Measurements from ENCODE around the gene FCN2.
"Not testable (repeated sequence)": the region's sequence is repeated elsewhere in the genome, so short reads cannot be mapped to it uniquely, and the experiment has no call there.

FCN2 gene

DNA sequence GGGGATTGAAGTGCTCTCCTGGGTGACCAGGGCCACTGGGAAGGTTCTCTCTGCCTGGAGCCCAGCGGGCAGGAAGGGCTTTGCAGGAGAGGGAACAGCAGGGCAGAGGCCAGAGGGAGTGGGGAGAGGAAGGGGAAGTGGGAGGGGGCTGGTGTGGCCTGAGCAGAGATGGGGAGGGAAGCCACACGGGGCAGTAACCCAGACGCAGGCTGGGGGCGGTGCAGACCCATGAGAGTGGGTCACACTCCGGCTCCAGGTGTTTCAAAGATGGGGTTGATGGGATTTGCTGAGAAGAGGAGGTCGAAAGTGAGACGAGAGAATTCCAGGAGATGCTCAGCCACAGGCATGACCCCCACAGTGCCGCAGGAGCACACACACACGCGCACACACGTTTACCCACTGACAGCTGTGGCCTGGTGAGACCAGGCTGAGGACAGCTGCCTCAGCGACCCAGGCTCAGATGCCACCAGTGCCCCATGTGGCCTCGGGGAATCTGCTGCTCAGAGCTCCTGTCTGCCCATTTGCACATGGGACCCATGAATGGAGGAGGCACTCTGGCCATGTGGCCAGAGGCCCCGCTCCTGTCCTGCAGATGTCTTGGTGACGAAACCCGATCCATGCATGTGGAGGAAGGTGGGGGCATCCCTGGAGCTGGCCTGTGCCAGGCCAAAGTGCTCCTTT is 32.7 kb upstream of the FCN2 start:
- DNase-seq, result no peak

DNA sequence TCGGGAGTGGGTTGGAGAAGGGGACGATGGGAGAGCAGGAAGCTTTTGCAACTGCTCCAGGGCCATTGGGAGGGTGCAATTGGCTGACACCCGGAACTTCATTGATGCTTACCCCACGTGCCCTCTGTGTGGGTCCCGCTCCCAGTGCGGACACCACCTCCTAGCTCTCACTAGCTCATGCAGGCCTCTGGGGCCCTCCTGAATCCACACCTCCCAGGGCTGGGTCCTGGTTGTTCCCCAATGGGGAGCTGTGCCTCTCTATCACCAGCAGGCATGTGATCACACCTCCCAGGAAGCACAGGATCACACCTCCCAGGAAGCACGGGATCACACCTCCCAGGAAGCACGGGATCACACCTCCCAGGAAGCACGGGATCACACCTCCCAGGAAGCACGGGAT is 32.1 kb upstream of the FCN2 start:
- DNase-seq, result no peak

DNA sequence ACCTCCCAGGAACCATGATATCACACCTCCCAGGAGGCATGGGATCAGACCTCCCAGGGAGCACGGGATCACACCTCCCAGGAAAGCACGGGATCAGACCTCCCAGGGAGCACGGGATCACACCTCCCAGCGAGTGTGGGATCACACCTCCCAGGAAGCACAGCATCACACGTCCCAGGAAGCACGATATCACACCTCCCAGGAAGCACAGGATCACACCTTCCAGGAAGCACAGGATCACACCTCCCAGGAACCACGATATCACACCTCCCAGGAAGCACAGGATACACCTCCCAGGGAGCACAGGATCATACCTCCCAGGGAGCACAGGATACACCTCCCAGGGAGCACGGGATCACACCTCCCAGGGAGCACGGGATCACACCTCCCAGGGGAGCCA is 30.0 kb upstream of the FCN2 start:
- DNase-seq, result no peak

DNA sequence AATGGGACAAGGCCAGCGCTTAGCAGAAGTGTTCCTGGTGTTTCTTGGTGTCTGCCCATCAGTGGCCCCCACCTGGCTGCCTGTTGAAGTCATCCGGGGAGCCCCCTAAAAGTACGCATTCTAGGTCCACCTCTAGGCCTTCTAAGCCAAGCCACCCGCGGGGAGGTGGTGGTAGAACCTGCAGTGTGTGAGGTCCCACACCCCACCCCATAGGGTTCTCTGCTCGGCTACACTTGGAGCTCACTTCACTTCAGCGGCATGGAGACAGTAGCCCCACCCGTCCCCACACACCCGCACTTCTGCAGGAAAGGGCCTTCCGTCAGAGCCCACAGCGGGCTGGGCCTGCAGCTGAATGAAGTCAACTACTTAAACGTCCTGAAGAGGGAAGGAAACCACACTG is 29.6 kb upstream of the FCN2 start:
- DNase-seq, result no peak

DNA sequence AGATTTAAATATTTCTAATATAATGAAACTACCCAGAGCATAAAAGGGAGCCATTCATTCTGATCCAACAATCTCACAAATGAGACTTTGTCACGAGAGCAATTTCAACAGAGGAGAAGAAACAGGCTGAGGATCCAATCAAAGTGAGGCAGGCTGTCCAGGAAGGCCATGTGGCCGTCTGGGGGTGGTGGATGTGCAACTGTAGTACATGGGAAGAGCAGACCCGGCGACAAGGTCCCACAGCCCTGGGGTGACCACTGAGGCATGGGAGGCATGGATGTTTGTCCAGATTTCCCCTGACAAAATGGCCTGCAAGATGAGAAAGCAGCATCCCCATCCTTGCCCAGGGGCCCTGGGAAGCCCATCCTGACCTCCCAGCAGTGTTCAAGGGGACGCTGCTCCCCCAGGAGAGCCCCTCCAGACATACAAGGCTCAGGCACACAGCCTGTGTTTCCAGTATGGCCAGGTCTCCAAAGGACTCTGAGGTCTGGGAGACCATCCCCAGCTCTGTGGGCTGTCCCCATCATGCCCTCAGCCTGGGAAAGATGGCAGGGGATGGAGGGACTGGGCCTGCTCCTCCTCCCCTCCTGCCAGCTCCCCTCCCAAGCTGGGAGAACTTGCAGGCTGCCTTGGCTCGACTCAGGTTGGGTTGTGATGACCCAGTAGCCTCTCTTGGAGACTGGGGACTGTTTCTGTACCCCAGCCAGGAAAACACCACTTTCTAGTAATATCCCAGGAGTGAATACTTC is 27.5 kb upstream of the FCN2 start:
- DNase-seq, result no peak

DNA sequence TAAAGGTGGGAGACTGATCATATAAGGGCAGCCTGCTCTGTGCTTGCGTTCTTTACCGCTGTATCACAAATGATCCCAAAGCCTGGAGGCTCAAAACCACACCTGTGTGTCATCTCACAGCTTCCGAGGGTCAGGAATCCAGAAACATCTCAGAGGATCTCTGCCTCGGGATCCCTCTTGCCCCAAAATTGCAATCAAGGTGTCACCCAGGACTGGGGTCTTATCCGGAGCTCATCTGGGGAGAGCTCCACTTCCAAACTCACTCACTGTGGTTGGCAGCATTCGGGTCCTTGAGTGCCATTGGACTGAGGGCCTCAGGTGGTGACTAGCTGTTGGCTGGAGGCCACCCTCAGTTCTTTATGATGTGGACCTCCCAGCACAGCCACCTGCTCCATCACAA is 26.7 kb upstream of the FCN2 start:
- DNase-seq, result no peak

DNA sequence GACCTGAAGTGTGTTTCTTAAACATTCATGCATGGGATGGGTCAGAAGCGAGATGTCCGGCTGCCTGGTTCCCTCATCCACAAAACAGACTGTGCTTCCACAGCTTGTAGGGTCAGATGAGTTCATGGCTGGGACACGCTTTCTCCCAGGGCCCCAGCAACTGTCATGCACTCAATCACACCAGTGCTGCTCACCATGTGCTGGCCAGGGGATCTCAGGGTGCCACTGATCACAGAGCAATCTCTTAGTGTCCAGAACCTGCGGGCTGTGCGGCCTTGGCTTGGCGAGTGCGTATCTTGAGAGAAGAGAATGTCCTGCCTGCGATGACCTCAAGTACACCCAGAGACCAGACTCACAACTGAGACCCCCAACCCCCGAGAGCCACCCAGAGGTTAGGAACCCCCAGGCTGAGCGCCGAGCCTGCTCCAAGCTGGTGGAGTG is 26.0 kb upstream of the FCN2 start:
- no peak for DNase-seq

DNA sequence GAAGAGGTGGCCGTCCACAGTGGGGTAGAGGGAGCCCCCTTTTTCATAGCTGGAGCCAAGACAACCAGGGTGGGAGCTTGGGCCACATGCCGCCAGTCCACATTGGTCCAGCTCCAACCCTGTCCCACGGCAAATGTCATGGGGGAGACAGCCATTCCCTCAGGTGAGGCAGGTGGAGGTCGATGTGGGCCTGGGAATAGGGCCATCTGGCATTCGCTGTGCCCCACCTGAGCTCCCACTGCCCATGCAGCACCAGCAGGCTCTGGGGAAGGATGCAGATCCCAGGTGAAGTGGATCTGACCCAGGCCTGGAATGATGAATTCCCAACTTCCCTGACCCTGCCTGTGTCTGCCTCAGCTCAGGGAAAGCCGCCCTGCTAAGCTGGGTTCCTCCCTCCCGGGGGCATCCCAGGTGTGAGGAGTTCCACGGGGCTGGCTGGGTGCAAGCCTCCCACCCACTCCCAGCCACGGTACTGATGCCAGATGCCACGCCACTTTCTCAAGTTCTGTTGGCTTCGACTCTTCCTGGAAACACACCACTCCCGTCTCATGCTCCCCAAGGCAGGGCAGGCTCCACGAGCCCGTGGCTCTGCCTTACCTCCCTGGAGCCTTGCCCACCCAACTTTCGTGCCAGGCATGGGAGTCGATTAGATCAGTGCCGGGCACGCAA is 25.2 kb upstream of the FCN2 start:
- DNase-seq, result no peak

DNA sequence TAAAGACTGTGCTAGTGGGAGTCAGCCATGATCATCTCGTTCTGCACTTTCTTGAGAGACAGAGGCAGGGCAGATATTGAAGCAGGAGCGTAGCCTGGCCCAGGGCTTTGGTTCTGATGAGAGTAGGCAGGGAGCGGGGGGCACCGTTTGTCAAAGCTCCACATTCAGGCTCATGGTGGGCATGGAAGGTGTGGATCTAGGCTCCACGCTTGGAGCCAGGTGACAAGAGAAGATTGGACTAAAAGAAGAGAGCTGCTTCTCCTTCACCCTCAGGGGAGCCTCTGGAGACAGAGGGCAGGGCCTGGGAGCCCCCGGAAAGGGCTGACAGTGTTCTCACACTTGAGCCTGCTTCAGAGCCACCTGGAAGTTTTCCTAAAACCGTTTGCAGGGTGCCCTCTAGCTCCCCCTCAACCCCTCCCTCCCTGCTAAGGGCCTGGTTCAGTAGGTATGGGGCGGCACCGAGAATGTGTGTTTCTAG is 24.7 kb upstream of the FCN2 start:
- DNase-seq, result no peak

DNA sequence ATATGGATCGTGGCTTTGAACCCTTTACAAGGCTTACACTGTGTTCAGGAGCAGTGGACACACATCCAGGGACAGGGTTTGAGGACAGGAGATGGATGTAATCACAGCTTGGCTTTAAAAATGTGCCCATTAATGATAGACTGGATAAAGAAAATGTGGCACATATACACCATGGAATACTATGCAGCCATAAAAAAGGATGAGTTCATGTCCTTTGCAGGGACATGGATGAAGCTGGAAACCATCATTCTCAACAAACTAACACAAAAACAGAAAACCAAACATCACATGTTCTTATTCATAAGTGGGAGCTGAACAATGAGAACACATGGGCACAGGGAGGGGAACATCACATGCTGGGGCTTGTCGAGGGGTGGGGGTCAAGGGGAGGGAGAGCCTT is 23.2 kb upstream of the FCN2 start:
- DNase-seq, result not testable (repeated sequence)

DNA sequence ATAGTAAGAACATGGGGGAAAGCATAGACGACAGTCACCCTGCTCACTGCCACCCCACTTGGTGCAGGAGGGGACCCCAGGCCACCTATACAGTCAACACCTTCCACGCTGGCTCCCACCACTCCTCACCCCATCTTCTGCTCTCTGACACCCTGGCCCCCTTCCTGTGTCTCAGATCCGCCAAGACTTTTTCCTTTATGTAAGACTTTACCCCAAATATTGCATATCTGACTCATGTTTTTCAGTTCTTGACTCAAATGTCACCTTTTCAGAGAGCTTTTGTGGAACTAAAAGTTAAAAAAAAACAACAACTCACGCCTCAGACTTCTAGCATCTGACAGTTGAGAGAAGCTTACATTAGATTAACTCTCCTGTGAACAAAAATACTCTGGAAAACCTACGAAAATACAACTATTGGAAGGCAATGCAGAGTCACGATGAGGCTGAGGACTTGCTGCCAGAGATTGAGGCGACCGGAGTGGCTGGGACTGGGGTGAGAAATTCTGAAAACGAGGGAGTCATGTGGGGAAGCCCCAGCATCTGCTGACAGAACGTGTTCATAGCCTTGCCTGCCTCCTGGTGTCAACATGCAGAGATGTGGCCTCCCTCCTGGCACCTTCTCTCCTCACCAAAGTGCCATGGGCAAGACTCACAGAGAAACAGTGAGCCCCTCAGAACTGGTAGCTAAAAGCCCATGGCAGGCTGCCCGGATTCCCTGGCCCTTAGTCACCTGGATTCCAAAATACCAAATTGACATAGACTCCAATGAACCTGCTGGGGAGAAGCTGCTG is 22.4 kb upstream of the FCN2 start:
- DNase-seq, result no peak

DNA sequence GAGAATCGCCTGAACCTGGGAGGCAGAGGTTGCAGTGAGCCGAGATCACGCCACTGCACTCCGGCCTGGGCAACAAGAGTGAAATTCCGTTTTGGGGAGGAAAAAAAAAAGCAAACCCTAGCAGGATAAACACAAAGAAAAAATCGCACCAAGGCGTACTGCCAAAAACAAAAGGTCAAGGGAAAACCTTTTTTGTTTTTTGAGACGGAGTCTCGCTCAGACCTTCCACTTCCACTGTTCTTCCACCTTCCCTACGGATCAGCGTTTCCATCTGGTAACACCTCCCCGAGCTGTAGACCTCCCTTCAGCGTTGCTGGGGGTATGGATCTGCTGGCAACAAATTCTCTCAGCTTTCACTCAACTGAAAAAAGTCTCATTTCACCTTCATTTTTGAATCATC is 20.1 kb upstream of the FCN2 start:
- no peak for DNase-seq

DNA sequence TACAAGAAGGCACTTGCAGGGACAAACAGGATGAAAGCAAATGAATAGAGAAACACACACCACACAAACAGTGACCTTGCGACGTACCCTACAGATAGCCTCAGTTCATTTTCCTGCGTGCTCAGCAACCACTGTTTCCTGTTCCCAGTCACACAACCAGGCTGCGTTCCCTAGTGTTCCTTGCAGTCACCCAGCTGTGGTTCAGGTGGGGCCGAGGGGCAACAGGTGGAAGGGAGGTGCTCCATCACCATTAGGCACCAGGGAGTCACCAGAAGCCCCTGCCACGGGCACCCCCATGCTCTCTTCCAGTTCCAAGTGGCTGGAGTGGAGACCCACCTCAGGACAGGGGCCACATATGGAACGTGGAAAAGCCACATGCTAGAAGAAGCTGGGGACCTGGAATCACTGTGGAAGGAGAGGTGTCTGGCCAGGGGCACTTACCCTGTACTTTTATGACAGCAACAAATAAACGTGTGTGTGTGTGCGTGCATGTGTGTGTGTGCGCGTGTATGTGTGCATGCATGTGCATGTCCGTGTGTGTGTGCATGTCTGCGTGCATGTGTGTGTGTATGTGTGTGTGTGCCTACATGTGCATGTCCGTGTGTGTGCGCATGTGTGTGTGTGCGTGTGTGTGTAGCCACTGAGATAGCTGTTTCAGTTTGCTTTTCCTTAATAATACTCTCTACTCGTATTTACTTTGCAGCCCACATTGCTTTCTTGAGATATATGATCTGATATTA is 18.8 kb upstream of the FCN2 start:
- DNase-seq, result no peak

DNA sequence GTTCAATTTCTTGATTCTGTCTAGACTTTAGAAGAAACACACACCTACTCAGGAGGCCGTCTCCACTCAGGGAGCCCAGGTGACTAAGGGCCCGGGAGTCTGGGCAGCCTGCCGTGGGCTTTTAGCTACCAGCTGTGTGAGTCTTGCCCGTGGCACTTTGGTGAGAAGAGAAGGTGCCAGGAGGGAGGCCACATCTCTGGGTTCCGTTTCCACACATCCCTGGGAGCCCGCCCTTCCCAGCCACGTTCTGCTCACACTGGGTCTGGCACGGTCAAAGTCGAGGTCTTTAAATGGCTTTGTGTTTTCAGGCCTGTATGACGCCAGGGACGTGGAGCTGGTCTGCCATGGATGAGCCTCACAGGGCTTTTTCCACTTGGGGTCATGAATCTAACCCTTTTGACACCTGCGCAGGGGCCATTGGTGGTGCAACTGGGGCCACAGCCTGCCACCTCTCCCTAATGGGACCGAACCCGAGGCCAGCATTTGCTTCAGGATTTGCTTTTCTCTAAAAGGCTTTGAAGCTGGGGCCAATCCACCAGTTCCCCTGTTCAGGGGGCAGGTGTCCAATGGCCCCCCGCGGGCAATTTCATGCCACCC is 17.2 kb upstream of the FCN2 start:
- DNase-seq, result no peak

DNA sequence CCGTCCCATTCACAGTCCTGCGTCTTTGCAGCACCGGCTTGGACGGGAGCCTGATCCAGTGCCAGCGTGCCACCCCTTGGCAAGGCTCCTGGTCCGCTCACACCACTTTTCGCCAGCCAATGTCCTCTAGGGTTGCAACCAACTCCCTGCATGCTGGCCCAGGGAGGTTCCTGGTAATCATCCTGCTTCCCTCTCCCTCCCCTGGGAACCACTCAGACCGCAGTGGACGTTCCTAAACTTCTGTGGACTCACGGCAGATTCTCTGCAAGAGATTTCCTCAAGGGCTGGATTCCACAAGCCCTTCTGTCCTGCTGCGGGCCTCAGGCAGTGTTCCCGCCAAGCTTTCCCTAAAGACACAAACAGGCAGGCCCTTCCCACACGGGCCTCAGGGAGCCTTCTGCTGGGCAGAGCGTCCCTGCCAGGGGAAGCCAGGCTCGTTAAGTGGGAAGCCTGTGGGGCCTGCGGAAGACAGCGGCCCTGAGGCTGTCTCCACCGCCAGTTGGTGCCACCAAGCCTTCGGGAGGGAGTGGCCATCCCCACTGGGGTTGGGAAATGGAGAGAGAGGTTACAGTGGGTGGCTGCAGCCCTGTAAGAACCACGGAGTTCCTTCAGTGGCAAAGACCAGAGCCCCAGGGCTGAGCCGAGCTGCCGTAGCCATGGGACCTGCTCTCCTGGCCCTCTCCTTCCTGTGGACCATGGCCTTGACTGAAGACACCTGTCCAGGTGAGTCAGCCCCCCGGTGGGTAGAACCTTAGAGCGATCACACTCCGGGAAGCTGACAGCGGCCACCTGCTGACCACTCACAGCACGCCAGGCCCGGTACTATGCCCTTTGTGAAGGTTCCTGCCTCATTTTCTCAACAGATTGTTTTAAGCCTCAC is 16.4 kb upstream of the FCN2 start:
- DNase-seq, result no peak

DNA sequence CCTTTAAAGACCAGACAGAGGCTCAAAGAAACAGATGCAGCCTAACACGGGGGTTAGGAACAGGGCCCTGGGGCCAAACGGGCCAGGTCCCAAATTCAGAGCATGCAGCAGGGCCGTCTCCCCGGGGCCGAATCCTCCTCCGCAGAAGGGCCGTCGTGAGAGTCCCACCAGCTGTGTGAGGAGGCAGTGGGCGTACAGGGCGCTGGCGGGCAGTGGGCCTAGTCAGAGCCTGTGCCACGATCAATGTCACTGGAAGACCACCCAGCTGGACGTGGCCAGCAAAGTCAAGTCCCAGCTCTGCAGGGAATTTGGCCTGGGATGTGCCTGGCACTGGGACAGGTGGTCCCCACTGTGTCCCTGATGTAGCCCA is 15.8 kb upstream of the FCN2 start:
- no peak for DNase-seq

DNA sequence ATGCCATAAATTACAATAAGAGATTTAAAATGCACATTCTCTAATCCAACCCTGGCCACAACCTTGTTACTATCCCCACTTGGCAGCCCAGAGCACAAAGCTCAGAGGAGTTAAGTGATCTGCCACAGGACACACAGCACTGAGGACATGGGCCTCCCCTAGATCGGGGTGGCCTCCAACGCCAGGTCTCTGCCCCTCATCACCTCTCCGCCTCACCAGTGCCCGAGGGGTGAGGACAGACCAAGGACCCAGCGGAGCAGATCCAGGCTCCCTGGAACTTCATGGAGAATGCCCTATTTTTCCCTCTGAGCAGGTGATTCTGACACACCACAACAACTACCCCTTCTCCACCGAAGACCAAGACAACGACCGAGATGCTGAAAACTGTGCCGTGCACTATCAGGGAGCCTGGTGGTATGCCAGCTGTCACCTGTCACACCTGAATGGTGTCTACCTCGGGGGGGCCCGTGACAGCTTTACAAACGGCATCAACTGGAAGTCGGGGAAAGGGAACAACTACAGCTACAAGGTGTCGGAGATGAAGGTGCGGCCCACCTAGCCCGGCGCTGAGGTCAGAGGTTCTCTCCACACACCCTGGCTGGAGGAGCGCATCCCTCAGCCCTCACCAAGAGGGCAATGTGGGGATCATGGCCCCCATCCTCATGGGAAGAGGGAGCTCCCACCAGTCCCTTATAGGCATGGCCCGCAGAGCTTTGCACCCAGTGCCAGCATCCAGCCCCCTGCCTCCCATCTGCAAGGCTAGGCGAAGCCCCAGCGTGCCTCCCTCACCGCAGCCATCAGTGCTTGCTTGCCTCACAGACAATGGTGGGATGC is 12.5 kb upstream of the FCN2 start:
- DNase-seq, result no peak

DNA sequence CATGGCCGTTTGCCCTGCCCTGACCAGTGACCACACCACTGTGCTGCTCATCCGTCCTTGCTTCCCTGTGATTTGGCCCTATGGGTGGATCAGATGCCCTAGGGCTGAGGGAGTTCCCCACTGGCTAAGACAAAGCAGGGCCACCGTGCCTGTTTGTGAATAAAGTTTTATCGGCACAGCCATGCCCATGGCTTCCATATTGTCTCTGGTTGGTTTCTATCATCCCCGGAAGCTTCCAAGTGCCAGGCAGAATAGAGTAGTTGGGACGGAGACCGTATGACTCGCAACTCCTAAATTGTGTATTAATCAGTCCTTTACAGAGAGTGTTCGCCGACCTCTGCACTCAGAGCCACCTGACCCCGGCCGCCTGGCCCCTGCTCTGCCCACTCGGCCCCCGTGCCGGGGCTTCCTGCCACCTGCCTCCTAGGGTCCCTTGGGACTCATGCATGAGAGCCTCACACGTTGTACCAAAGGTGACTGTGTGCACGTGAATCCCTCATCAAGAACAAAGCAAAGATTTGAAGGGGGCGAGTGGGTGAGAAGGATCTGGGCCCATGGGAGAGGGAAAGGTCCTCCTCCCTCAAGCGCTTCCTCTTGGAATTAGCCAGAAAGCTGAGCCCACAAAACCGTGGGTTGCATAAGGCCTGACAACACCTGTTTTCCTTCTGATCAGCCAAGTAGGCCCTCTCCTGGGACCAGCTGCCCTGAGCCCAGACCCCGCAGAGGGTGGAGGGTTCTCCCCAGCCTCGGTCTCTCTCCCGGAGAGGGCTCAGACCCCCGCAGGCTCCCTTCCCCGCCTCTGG is 11.7 kb upstream of the FCN2 start:
- no peak for DNase-seq

Data from NCI-H2029 (cell line).